Upper lobe of right lung (tissue), 1 donor: ENCODE measurements around the gene RUFY3. TPM values are rescaled to one million over a fixed set of nuclear protein-coding genes. Genes with fewer than 3 reads are reported as not detected.

Experiments
- ATAC-seq: fragments of 200-7000 bp; cut with Tn5 transposase; one replicate; pipeline ENCODE4 v1.9.1; 2020; ENCODE audit warnings: mild to moderate bottlenecking, moderate library complexity
- DNase-seq: peaks from one replicate; pipeline ENCODE4 v3.0.0-alpha.2; 2020
- H3K27ac ChIP-seq: fragments of 200-600 bp; one replicate; pipeline ENCODE4 v1.8.0; 2022
- H3K27me3 ChIP-seq: fragments of 200-600 bp; one replicate; pipeline ENCODE4 v1.8.0; 2022; ENCODE audit warnings: mild to moderate bottlenecking
- H3K36me3 ChIP-seq: fragments of 200-600 bp; one replicate; pipeline ENCODE4 v1.8.0; 2022
- H3K4me1 ChIP-seq: fragments of 200-600 bp; one replicate; pipeline ENCODE4 v1.8.0; 2022
- H3K4me3 ChIP-seq: fragments of 200-600 bp; one replicate; pipeline ENCODE4 v1.8.0; 2022; ENCODE audit warnings: mild to moderate bottlenecking
- H3K9me3 ChIP-seq: fragments of 200-600 bp; one replicate; pipeline ENCODE4 v1.8.0; 2022
- intact Hi-C: fragments of 100-400 bp; cut with DNase I; formaldehyde crosslinking; loops from one replicate; pipeline ENCODE4 v1.11.0; 2022
- total RNA-seq: library from RNA; stranded (reverse); fragmentation: NEBNext Ultra II Directional; extraction: Animal tissue kit (Norgen Biotek cat#: 25700); gene quantifications from one replicate; pipeline ENCODE4 v1.2.1, GENCODE V29; 2021
- TF ChIP-seq, protein P1 (sequence below): fragments of 200-600 bp; IDR thresholded peaks from one replicate; pipeline ENCODE4 v1.8.0; 2022; ENCODE audit warnings: antibody characterized with exemption
- donor health status: DM: no; HTN: yes; CAD: no; lungs with severe emphysema.

Gene RUFY3
- total RNA-seq, 1 donor from 2014 or later, result 98.2 TPM

DNA sequence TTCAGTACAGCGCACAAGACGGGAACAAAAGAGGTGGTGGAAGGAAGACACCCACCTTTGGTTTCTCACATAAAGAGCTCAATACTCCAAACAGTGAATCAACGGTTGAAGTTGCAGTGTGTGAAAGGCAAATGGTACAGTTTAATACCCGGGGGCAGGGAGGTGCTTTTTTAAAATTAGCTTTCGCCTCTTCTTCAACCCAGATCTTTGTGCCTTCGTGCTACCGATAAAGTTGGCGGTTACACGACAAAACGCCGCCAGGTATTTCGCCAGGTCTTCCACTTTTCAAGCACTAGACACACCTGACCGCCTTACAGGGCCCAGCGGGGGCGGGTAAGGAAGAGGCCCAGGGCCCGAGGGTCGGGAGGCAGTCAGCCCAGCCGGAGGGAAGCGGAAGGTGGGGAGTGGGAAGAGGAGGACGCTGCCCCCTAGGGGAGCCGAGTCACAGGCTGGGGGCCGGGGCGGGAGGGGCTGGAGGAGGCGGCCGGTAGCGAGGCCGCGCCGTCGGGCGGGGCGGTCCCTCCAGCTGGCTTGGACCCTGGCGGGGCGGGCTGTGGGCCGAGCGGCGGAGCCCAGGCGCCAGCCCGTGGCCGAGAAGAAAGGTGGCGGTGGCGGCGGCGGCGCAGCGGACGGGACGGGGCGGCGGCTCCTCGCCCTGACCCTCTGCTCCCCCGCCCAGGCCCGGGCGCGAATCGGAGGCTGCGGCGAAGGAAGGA, 17.4 kb upstream of the RUFY3 start:
- Histone ChIP-seq H3K4me1 (peaks cover 19% of the 10 kb centered on the region), H3K4me3 (peak overlapping the region; percentile 89), H3K27ac (peak overlapping the region; percentile 93), H3K27me3 (no peaks in the 10 kb centered on the region), H3K9me3 (no peaks in the 10 kb centered on the region), H3K36me3 (no peaks in the 10 kb centered on the region)
- ATAC-seq (peak; percentile 90), DNase-seq (peak; percentile 95)
- intact Hi-C loops, result no loop called here
- TF ChIP-seq, protein P1, sequence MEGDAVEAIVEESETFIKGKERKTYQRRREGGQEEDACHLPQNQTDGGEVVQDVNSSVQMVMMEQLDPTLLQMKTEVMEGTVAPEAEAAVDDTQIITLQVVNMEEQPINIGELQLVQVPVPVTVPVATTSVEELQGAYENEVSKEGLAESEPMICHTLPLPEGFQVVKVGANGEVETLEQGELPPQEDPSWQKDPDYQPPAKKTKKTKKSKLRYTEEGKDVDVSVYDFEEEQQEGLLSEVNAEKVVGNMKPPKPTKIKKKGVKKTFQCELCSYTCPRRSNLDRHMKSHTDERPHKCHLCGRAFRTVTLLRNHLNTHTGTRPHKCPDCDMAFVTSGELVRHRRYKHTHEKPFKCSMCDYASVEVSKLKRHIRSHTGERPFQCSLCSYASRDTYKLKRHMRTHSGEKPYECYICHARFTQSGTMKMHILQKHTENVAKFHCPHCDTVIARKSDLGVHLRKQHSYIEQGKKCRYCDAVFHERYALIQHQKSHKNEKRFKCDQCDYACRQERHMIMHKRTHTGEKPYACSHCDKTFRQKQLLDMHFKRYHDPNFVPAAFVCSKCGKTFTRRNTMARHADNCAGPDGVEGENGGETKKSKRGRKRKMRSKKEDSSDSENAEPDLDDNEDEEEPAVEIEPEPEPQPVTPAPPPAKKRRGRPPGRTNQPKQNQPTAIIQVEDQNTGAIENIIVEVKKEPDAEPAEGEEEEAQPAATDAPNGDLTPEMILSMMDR, result peak; percentile 29

DNA sequence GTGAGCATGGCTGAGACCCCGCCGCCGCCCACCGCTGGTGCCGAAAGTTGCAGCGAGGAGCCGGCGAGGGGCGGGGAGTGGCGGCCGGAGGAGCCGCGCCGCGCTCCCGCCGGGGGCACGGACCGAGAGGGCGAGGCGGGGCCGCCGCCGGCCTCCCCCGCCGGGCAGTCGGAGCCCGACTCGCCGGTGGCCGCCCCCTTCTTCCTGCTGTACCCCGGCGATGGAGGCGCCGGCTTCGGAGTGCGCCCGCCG, 16.9 kb upstream of the RUFY3 start:
- DNase-seq (no peak), ATAC-seq (peak; percentile 60)
- TF ChIP-seq, protein P1, result no peak
- Histone ChIP-seq H3K36me3 (no peaks in the 10 kb centered on the region), H3K9me3 (no peaks in the 10 kb centered on the region), H3K27me3 (no peaks in the 10 kb centered on the region), H3K4me3 (peak overlapping the region; percentile 89), H3K27ac (peak overlapping the region; percentile 93), H3K4me1 (peaks cover 19% of the 10 kb centered on the region)
- intact Hi-C loops, result no loop called here

DNA sequence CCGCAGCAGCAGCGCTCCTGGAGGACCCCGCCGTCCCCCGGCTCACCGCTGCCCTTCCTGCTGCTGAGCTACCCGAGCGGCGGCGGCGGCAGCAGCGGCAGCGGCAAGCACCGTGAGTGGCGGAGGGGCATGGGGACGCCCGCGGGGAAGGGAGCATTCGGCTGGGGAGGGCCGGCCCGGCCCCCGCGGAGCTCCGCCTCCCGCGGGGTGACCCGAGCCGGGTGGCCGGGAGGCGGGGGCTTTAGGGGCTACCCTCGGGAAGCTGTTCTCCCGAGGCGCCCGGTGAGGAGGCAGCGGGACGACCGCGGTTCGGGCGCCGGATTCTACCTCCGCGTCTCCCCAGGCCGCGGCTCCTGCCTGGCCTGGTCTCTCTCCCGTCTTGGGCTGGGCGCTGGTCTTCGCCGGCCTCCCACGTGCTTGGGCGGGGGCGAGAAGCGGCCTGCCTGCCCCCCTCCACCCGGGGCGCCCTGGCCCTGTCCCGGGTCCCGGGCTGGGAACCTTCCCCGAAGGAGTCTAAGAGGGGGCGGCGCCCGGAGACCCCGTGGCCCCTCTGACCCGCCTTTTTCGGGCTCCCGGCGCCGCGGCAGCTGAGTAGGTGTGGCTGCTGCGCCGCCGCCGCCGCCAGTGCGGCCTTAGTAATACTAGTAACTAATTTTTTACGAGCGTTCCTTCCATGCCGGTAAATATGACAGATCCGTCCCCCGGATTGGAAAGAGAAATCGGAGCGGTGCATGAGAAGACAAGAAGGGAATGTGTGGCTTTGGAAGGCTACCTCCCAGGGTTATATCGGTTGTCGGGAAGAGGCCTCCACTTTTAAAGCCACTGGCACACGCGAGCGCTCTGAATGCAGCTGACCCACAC, 16.4 kb upstream of the RUFY3 start:
- Histone ChIP-seq H3K27ac (peak overlapping the region; percentile 93), H3K27me3 (no peaks in the 10 kb centered on the region), H3K4me3 (peak overlapping the region; percentile 89), H3K4me1 (peaks cover 19% of the 10 kb centered on the region), H3K9me3 (no peaks in the 10 kb centered on the region), H3K36me3 (no peaks in the 10 kb centered on the region)
- ATAC-seq, result peak; percentile 83
- intact Hi-C loops, result no loop called here
- DNase-seq, result peak; percentile 94
- TF ChIP-seq, protein P1, result no peak

DNA sequence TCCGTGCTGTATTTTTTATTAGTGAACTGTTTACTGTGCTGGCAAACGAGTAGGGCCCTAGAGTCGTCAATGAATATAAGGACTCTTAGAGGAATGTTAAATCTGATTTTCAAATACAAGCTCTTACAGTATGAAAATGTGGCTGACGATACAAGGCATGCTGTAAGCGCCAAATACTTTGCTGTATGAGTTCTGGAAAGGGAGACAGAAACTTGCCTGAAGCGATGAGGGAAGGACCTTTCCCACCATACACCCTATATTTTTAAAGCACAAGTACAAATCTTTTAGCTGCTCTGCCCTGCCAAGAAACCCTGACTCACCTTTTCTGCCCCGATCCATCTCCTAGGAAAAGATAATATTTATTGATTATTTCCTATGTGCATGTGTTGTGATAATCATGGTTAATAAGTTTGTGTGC, 15.7 kb upstream of the RUFY3 start:
- peaks cover 19% of the 10 kb centered on the region for H3K4me1 ChIP-seq
- TF ChIP-seq, protein P1, result no peak
- H3K4me3 ChIP-seq, result peak overlapping the region; percentile 89
- DNase-seq (no peak), ATAC-seq (no peak)
- H3K27me3 ChIP-seq, result no peaks in the 10 kb centered on the region
- no peaks in the 10 kb centered on the region for H3K36me3 ChIP-seq
- intact Hi-C loops, result no loop called here
- H3K9me3 ChIP-seq, result no peaks in the 10 kb centered on the region
- peak overlapping the region; percentile 93 for H3K27ac ChIP-seq

DNA sequence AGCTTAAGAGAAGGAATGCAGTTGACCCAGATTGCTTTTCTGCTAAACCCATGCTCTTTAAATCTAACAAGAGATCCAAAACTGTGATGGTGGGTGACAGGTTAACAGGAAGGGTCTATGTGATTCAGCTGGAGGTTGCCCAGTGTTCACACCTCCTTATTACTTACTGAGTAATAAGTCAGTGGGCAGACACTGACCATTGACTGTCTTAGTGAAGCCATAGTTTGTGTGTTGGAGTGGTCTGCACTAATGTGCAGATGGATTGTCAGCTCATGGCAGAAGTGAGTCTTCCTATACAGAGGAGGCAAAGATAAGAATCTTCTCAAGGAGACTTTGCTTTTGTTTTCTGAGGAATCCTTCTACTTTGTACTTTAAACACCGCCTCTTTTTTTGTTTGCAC, 15.2 kb upstream of the RUFY3 start:
- H3K4me1 ChIP-seq, result peaks cover 22% of the 10 kb centered on the region
- TF ChIP-seq, protein P1, result no peak
- no peak for ATAC-seq
- no peak for DNase-seq
- H3K4me3 ChIP-seq, result peak overlapping the region; percentile 89
- intact Hi-C loops, result no loop called here
- H3K27ac ChIP-seq, result peak overlapping the region; percentile 93
- no peaks in the 10 kb centered on the region for H3K36me3 ChIP-seq
- no peaks in the 10 kb centered on the region for H3K27me3 ChIP-seq
- no peaks in the 10 kb centered on the region for H3K9me3 ChIP-seq
